GM23248 (cell line): ENCODE data around the gene TET3.

Experiments
- EZH2 ChIP-seq: fragments of 200-600 bp; sonication (generic); IDR thresholded peaks from 2 replicates; pipeline ENCODE4 v1.6.1; 2018; ENCODE audit warnings: antibody characterized with exemption, mild to moderate bottlenecking; ENCODE audit not compliant: insufficient read depth, poor library complexity, severe bottlenecking
- EZH2phosphoT487 ChIP-seq: fragments of 200-600 bp; sonication (generic); IDR thresholded peaks from 2 replicates; pipeline ENCODE4 v1.6.1; 2018; ENCODE audit warnings: antibody characterized with exemption, moderate library complexity, mild to moderate bottlenecking, low read depth; ENCODE audit not compliant: insufficient read depth

- TF ChIP-seq EZH2phosphoT487: no peak
- TF ChIP-seq EZH2: no peak
Measured at GRCh38 chr2:73979021-73979420, 5.7 kb upstream of the TET3 start.
